IMR-90 (cell line): ENCODE data around the gene ANKRD44.

Source experiments
- CEBPB ChIP-seq: IDR thresholded peaks from 2 replicates; pipeline ENCODE4 v1.6.1; 2012; ENCODE audit warnings: low read depth, low read length, improper control_type of control experiment
- CHD1 ChIP-seq: IDR thresholded peaks from 2 replicates; pipeline ENCODE4 v1.6.1; 2012; ENCODE audit warnings: low read depth, low read length, improper control_type of control experiment
- ELK1 ChIP-seq: fragments of 150-350 bp; IDR thresholded peaks from 2 replicates; pipeline ENCODE4 v1.6.1; 2016; ENCODE audit warnings: low read depth, mild to moderate bottlenecking, low read length, moderate library complexity, borderline replicate concordance
- MAFK ChIP-seq: IDR thresholded peaks from 2 replicates; pipeline ENCODE4 v1.6.1; 2012; ENCODE audit warnings: low read depth, low read length, improper control_type of control experiment
- MAZ ChIP-seq: IDR thresholded peaks from 2 replicates; pipeline ENCODE4 v1.6.1; 2012; ENCODE audit warnings: low read depth, mild to moderate bottlenecking, low read length, improper control_type of control experiment, moderate library complexity, borderline replicate concordance
- MXI1 ChIP-seq: IDR thresholded peaks from 2 replicates; pipeline ENCODE4 v1.6.1; 2012; ENCODE audit warnings: low read depth, mild to moderate bottlenecking, low read length, moderate library complexity, borderline replicate concordance
- POLR2A ChIP-seq: IDR thresholded peaks from 2 replicates; pipeline ENCODE4 v1.6.1; 2012; ENCODE audit warnings: mild to moderate bottlenecking, low read depth, low read length
- RCOR1 ChIP-seq: IDR thresholded peaks from 2 replicates; pipeline ENCODE4 v1.6.1; 2012; ENCODE audit warnings: mild to moderate bottlenecking, low read length, improper control_type of control experiment; ENCODE audit not compliant: insufficient replicate concordance
- USF2 ChIP-seq: fragments of 150-350 bp; IDR thresholded peaks from 2 replicates; pipeline ENCODE4 v1.6.1; 2017; ENCODE audit warnings: mild to moderate bottlenecking, antibody characterized with exemption, low read length, low read depth
- TF ChIP-seq, protein P1 (sequence below): conservative IDR thresholded peaks from 2 replicates; pipeline ENCODE4 v1.5.1; 2012; ENCODE audit warnings: mild to moderate bottlenecking, low read depth, low read length, improper control_type of control experiment

GRCh38 chr2:197266477-197266876 is 44.1 kb downstream of the ANKRD44 start:
- TF ChIP-seq MAFK (no peak), POLR2A (no peak), MXI1 (no peak), RCOR1 (no peak), USF2 (no peak), ELK1 (no peak), CHD1 (no peak), MAZ (no peak), CEBPB (no peak)
- TF ChIP-seq, protein P1, sequence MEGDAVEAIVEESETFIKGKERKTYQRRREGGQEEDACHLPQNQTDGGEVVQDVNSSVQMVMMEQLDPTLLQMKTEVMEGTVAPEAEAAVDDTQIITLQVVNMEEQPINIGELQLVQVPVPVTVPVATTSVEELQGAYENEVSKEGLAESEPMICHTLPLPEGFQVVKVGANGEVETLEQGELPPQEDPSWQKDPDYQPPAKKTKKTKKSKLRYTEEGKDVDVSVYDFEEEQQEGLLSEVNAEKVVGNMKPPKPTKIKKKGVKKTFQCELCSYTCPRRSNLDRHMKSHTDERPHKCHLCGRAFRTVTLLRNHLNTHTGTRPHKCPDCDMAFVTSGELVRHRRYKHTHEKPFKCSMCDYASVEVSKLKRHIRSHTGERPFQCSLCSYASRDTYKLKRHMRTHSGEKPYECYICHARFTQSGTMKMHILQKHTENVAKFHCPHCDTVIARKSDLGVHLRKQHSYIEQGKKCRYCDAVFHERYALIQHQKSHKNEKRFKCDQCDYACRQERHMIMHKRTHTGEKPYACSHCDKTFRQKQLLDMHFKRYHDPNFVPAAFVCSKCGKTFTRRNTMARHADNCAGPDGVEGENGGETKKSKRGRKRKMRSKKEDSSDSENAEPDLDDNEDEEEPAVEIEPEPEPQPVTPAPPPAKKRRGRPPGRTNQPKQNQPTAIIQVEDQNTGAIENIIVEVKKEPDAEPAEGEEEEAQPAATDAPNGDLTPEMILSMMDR, result no peak
